Measurements from ENCODE around the gene A1BG.

The A1BG gene

DNA sequence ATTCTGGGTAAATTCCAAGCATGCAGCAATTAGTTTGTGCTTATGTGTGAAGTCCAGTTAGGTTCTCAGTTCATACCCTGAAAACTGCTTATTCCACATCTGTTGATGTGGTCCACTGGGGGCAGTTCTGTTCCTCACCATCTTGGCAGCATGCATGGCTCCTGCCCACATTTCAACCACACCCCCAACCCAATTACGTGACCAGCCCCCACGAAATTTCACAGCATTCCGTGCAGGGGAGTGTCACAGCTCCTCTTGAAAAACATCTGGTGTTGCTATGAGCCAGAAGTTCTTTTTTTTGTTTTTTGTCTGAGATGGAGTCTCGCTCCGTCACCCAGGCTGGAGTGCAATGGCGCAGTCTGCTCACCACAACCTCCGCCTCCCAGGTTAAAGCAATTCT, 57.2 kb downstream of the A1BG start:
- DNase-seq (ENCODE audit: low read depth, low spot score) = no peak
